HUES48 (cell line): ENCODE results near the gene MAGEL2.
A peak's percentile ranks its signal among the peaks of the same experiment; 100 is the strongest.

Experiments used
- H3K27ac ChIP-seq: one replicate; pipeline ENCODE4 v1.7.0; 2013; ENCODE audit warnings: low read depth, low read length, inconsistent platforms
- H3K27me3 ChIP-seq: 2 replicates; pipeline ENCODE4 v1.6.1; 2013; ENCODE audit warnings: mild to moderate bottlenecking, low read length; ENCODE audit not compliant: control insufficient read depth, insufficient read depth
- H3K36me3 ChIP-seq: 2 replicates; pipeline ENCODE4 v1.6.1; 2013; ENCODE audit warnings: low read length; ENCODE audit not compliant: control insufficient read depth, insufficient read depth
- H3K4me1 ChIP-seq: 2 replicates; pipeline ENCODE4 v1.6.1; 2013; ENCODE audit warnings: mild to moderate bottlenecking, low read length; ENCODE audit not compliant: control insufficient read depth, insufficient read depth
- H3K4me3 ChIP-seq: 2 replicates; pipeline ENCODE4 v1.5.1; 2013; ENCODE audit warnings: mild to moderate bottlenecking, low read depth, low read length
- H3K9ac ChIP-seq: 2 replicates; pipeline ENCODE4 v1.6.1; 2013; ENCODE audit warnings: mild to moderate bottlenecking, low read depth, low read length, moderate library complexity
- H3K9me3 ChIP-seq: 2 replicates; pipeline ENCODE4 v1.6.1; 2013; ENCODE audit warnings: low read length; ENCODE audit not compliant: control insufficient read depth, insufficient read depth

The MAGEL2 gene

GRCh38 chr15:23647421-23648370 is at the start of gene MAGEL2:
TSS of gene MAGEL2 (minus strand) at chr15:23647867. CDS start at chr15:23647742, 125 bp downstream.
- peak within 1 kb of the TSS; percentile 79 for H3K9ac ChIP-seq
- H3K27ac ChIP-seq: no peak within 1 kb of the TSS
- H3K4me1 ChIP-seq: peaks cover 6% of the 10 kb centered on the region; the same call in 1 of the 2 replicates
- peaks cover 16% of the 10 kb centered on the region for H3K9me3 ChIP-seq
- peaks cover 8% of the 10 kb centered on the region for H3K27me3 ChIP-seq
- H3K36me3 ChIP-seq: no peaks in the 10 kb centered on the region
- H3K4me3 ChIP-seq: peak within 1 kb of the TSS; percentile 74

GRCh38 chr15:23695282-23695681 is 47.6 kb upstream of the MAGEL2 start:
- Histone ChIP-seq H3K27ac (no peak overlapping the region), H3K27me3 (no peaks in the 10 kb centered on the region), H3K4me1 (no peaks in the 10 kb centered on the region), H3K36me3 (no peaks in the 10 kb centered on the region), H3K9ac (no peak overlapping the region), H3K4me3 (no peak overlapping the region), H3K9me3 (peaks cover 38% of the 10 kb centered on the region)

- H3K4me1 ChIP-seq: no peaks in the 10 kb centered on the region
- H3K9me3 ChIP-seq: peaks cover 39% of the 10 kb centered on the region
- no peak overlapping the region for H3K9ac ChIP-seq
- no peaks in the 10 kb centered on the region for H3K27me3 ChIP-seq
- no peak overlapping the region for H3K27ac ChIP-seq
- no peaks in the 10 kb centered on the region for H3K36me3 ChIP-seq
- no peak overlapping the region for H3K4me3 ChIP-seq
Observed at GRCh38 chr15:23694592-23694991, 46.9 kb upstream of the MAGEL2 start.

GRCh38 chr15:23690450-23690852 is 42.8 kb upstream of the MAGEL2 start:
- Histone ChIP-seq H3K9me3 (peaks cover 50% of the 10 kb centered on the region), H3K27me3 (no peaks in the 10 kb centered on the region), H3K9ac (no peak overlapping the region), H3K36me3 (no peaks in the 10 kb centered on the region), H3K4me3 (no peak overlapping the region), H3K27ac (no peak overlapping the region), H3K4me1 (no peaks in the 10 kb centered on the region)

GRCh38 chr15:23690015-23690414 is 42.3 kb upstream of the MAGEL2 start:
- Histone ChIP-seq H3K27ac (no peak overlapping the region), H3K36me3 (no peaks in the 10 kb centered on the region), H3K9me3 (peaks cover 46% of the 10 kb centered on the region), H3K27me3 (no peaks in the 10 kb centered on the region), H3K9ac (no peak overlapping the region), H3K4me1 (no peaks in the 10 kb centered on the region), H3K4me3 (no peak overlapping the region)

- Histone ChIP-seq H3K9me3 (peaks cover 40% of the 10 kb centered on the region), H3K4me3 (peak within 1 kb of the TSS; percentile 76), H3K9ac (no peak within 1 kb of the TSS)
Observed at GRCh38 chr15:23687143-23687470, 39.4 kb upstream of the MAGEL2 start, which contains the start of gene NDN. TSS of gene NDN (minus strand) at chr15:23687305. CDS start at chr15:23687217, 88 bp downstream.

GRCh38 chr15:23686466-23687142 is 38.9 kb upstream of the MAGEL2 start:
- no peaks in the 10 kb centered on the region for H3K36me3 ChIP-seq
- H3K9me3 ChIP-seq: peaks cover 36% of the 10 kb centered on the region
- H3K9ac ChIP-seq: no peak overlapping the region
- no peaks in the 10 kb centered on the region for H3K27me3 ChIP-seq
- H3K27ac ChIP-seq: no peak overlapping the region
- H3K4me3 ChIP-seq: peak overlapping the region; percentile 76
- no peaks in the 10 kb centered on the region for H3K4me1 ChIP-seq

More at GRCh38 chr15:23687143-23687470, 39.4 kb upstream of the MAGEL2 start, which contains the start of gene NDN:
- no peak within 1 kb of the TSS for H3K27ac ChIP-seq
- no peaks in the 10 kb centered on the region for H3K36me3 ChIP-seq
- no peaks in the 10 kb centered on the region for H3K27me3 ChIP-seq
- H3K4me1 ChIP-seq: no peaks in the 10 kb centered on the region

- Histone ChIP-seq H3K36me3 (no peaks in the 10 kb centered on the region), H3K27ac (no peak overlapping the region), H3K9ac (no peak overlapping the region), H3K4me3 (no peak overlapping the region), H3K27me3 (no peaks in the 10 kb centered on the region), H3K9me3 (peaks cover 65% of the 10 kb centered on the region), H3K4me1 (no peaks in the 10 kb centered on the region)
Observed at GRCh38 chr15:23671481-23671880, 23.8 kb upstream of the MAGEL2 start.

- Histone ChIP-seq H3K9ac (no peak overlapping the region), H3K27ac (no peak overlapping the region), H3K4me1 (no peaks in the 10 kb centered on the region), H3K27me3 (no peaks in the 10 kb centered on the region), H3K36me3 (no peaks in the 10 kb centered on the region), H3K4me3 (no peak overlapping the region), H3K9me3 (peaks cover 64% of the 10 kb centered on the region)
Observed at GRCh38 chr15:23670970-23671369, 23.3 kb upstream of the MAGEL2 start.

GRCh38 chr15:23663232-23663631 is 15.6 kb upstream of the MAGEL2 start:
- H3K27ac ChIP-seq: no peak overlapping the region
- peaks cover 32% of the 10 kb centered on the region for H3K9me3 ChIP-seq
- no peaks in the 10 kb centered on the region for H3K4me1 ChIP-seq
- H3K27me3 ChIP-seq: no peaks in the 10 kb centered on the region
- no peak overlapping the region for H3K9ac ChIP-seq
- no peaks in the 10 kb centered on the region for H3K36me3 ChIP-seq
- no peak overlapping the region for H3K4me3 ChIP-seq
